Glomerular endothelial cell (primary cell): ENCODE results near the gene ZFAND4. TPM values are rescaled to one million over a fixed set of nuclear protein-coding genes. Genes with fewer than 3 reads are reported as not detected.
"Not testable (repeated sequence)": the region's sequence is repeated elsewhere in the genome, so short reads cannot be mapped to it uniquely, and the experiment has no call there.

ENCODE experiments used
- DNase-seq: peaks from one replicate; pipeline ENCODE4 v3.0.0-alpha.2; 2011; ENCODE audit warnings: low read depth, low spot score; ENCODE audit errors: extremely low read depth
- total RNA-seq: library from RNA; depleted of rRNA; stranded (reverse); fragments of >200 nt; gene quantifications from 2 replicates; pipeline ENCODE4 v1.2.3, GENCODE V29; 2015

ZFAND4 gene
- total RNA-seq: 5.6 and 9.2 TPM in 2 replicates

DNA sequence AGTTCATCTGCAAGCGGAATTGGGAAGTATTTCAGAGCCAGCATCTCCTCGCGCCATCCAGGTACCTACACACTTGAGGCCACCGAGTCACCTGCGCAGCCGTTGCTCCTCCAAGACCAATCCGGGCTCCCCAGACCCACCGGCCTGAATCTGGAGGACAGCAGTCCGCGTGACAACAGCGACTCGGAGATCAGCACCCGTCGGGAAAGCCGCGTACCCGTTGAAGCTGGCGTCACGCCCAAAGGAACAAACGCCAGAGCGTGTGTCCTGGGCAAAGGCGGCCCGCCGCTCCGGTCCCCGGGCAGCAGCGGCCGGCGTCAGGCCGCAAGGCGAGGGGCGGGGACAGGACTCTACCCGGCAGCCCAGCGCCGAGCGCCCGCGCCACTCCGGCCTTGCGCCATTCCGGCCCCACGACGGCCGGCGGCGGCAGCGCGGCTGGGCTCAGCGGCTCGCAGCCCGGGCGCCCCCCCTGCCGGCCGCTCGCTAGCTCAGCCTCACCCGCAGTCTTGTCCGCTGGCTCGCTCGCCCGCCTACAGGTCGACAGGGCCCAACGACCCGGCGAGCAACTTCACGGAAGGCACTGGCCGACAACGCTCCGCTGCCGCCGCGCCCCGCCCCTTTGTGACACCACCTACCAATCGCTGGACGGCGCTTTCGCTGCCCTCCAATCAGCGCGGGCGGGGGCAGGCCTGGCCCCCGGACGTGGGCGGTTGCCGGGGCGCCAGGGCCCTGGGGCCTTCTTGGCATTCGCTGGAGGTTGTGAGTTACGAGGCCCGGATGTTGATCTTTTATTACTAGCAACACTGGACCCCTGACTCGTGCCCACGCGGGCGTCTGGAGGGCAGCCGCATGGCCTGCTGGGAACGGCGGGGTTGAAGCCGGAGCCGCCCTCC lies at the start of gene ZFAND4:
Gene ZFAND4, minus strand, starts transcription at position 592 of the 893 bp plus-strand sequence. CDS start 9,047 bp downstream, outside the sequence.
- DNase-seq: peak; percentile 37

DNA sequence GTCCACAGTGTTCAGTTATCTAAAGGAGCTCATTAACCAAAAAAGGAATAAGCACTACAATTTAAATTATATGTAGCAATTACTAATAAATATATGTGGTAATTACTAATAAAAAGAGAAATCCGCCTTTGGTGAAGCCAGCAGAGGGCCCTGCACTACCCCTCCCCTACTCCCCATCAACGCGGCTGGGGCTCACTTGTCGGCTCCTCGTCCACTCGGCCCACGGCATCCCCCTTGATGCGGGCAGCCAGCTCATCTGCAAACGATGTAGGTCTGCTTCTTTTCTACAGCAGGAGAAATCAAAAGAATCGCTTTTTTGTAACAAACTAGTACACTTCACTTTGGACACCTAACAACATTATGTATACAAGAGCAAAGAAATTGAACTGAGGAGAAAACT lies 48.9 kb upstream of the ZFAND4 start:
- DNase-seq: not testable (repeated sequence)

DNA sequence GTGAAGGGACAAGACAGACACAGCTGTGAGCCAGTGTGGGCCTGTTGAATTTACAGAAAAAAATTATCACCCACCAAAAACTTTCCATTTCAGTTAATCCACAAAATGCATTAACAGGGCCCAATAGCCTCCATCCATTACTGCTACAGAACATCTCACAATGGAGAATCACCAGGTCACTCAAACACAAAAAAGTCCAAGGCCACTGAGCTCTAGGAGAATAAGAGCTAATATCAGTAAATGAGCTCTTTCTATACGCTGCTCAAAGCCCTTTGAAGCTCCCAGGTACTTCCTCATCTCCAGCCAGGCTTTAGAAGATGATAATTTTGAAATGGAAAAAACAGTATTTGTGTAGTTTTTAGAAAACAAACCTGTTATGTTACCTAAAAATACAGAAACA lies 45.1 kb upstream of the ZFAND4 start:
- not testable (repeated sequence) for DNase-seq

DNA sequence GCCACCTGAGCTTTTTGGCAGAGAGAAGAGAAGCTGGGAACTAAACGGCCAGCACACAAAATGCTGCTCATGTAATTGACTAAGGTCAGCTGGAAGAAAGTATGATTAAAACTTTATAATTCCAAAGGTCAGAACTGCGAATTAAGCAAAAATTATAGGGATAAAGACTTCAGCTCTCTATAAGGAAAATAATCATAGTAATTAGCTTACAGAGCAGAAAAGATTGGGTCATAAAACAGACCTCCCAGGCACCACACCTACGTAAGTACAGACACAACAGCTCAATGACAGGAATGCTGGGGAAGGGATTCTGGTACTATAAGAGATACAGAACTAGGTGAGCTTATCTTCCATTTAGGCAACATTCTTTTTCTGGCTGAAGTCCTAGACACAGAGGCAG lies 44.5 kb upstream of the ZFAND4 start:
- DNase-seq: not testable (repeated sequence)

DNA sequence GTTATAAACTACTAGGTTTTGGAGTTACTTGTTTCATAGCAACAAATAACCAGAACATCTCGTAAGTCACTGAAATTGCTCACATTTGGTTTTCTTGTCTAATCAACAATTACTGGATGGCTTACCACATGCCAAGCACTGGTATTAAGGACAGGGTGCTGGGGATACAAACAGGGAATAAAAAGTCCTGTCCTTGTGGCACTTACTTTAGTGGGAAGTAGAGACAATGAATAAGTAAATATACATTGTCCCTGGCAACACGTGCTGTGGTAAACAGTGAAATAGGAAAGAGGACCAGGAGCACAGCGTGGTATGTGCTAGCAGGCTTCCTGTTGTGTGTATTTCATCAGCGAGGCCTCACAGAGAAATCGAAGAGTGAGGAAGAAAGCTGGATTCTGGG lies 38.7 kb upstream of the ZFAND4 start:
- not testable (repeated sequence) for DNase-seq

DNA sequence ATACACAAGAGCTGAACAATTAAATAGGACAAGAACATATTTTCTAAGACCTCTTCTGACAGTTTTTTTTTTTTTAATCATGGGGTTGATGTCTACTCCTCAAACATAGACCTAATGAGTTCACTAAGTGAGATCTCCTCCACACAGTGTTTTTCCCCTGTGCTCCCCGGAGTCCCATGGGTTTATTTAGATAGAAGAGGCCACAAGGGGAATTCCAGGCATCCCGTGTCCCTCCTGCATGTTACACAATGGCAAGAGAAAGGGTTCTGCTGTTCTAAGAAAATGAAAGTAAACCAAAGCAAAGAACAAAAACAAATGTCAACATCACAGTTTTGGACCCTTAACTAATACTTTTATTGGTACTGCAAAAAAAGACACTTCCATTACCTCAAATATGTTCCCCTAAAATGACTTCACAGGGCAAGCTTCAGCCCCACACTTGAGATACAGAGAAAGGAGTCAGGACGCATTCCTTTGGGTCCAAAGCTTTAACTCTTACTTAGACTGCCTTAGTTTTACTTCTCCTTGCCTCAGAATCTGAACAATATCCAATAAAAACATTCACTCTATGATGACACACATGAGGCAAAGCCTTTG lies 37.7 kb upstream of the ZFAND4 start:
- DNase-seq: not testable (repeated sequence)

DNA sequence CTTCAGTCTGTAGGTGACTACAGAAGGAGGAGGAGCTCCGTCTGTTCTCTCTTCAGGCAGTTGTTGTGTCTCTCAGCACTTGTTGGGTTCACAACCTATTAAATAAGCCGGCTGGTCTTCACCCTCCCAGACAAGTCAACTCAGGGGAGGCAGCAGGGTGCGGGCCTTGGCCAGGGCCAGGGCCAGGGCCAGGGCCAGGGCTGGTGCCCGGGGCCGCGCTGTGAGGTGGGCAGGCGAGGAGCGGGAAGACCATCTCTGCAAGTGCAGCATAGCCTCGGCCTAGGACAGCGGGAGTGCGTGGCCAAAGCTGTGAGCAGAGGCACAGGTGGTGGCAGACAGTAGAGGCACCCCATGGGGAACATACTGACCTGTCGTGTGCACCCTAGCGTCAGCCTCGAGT lies 5.9 kb upstream of the ZFAND4 start:
- not testable (repeated sequence) for DNase-seq

DNA sequence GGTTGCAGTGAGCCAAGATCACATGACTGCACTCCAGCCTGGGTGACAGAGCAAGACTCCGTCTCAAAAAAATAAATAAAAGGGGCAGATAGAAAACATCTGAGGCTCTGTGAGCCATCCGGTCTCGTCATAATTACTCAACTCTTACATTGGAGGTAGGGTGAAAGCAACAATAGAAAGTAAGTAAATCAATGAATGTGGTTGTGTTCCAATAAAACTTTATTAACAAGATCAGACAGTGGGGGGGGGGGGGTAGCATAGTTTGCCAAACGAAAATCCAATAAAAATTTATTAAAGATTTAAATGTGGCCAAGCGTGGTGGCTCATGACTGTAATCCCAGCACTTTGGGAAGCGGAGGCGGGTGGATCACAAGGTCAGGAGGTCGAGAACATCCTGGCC lies 2.8 kb upstream of the ZFAND4 start:
- no peak for DNase-seq

DNA sequence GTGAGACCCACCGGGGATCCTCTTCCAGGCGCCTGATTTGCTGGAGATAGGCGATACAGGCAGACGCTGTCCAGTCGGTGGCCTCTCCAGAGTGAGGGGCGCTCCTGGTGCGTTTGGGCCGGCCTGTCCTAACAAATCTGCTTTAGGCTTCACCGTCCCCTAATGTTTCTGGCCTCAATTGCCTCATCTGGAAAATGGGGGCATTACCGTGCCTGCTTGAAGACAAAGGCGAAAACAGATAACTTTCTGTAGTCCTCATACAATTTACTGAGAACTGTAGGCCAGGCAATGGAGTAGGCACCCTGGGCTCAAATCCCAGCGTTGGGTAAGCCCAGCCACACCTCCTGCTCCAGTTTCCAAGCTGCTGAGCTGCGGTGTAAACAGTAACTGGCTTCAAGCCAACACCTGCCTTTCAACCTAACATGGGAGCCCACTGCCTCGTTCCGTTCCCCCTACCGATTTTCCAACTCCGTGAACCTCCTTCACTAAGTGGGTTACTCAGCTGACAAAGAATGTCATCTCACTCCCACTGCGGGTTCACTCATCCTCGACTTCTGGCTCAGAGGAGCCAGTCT lies 589 bp upstream of the ZFAND4 start:
- no peak for DNase-seq

DNA sequence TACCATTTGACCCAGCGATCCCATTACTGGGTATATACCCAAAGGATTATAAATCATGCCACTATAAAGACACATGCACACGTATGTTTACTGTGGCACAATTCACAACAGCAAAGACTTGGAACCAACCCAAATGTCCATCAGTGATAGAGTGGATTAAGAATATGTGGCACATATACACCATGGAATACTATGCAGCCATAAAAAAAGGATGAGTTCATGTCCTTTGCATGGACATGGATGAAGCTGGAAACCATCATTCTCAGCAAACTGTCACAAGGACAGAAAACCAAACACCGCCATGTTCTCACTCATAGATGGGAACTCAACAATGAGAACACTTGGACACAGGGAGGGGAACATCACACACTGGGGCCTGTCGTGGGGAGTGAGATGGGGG lies 1.3 kb downstream of the ZFAND4 start:
- DNase-seq: not testable (repeated sequence)

DNA sequence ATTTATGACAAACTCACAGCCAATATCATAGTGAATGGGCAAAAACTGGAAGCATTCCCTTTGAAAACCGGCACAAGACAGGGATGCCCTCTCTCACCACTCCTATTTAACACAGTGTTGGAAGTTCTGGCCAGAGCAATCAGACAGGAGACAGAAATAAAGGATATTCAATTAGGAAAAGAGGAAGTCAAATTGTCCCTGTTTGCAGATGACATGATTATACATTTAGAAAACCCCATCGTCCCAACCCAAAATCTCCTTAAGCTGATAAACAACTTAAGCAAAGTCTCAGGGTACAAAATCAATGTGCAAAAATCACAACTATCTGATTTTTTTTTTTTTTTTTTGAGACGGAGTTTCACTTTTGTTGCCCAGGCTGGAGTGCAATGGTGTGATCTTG lies 2.7 kb downstream of the ZFAND4 start:
- not testable (repeated sequence) for DNase-seq

DNA sequence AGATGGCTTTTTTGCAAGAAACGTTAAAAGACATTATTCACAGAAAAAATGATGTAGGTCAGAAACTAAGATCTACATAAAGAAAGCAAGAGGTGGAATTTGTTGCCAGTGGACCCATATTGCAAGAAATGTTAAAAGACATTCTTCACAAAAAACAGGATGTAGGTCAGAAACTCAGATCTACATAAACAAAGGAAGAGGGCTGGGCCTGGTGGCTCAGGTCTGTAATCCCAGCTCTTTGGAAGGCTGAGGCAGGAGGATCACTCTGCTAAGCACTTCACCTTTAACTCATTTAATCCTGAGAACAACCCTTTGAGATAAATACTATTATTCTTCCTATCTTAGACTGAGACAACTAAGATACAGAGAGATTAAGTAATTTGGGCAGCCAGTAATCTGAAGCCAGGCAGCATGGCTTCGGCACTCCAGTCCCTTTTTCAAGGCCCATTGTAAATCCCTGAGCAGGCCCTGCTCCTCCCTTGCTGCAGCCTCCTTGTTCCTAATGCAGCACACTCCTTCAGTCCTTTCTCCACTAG lies 11.6 kb downstream of the ZFAND4 start:
- DNase-seq: no peak

DNA sequence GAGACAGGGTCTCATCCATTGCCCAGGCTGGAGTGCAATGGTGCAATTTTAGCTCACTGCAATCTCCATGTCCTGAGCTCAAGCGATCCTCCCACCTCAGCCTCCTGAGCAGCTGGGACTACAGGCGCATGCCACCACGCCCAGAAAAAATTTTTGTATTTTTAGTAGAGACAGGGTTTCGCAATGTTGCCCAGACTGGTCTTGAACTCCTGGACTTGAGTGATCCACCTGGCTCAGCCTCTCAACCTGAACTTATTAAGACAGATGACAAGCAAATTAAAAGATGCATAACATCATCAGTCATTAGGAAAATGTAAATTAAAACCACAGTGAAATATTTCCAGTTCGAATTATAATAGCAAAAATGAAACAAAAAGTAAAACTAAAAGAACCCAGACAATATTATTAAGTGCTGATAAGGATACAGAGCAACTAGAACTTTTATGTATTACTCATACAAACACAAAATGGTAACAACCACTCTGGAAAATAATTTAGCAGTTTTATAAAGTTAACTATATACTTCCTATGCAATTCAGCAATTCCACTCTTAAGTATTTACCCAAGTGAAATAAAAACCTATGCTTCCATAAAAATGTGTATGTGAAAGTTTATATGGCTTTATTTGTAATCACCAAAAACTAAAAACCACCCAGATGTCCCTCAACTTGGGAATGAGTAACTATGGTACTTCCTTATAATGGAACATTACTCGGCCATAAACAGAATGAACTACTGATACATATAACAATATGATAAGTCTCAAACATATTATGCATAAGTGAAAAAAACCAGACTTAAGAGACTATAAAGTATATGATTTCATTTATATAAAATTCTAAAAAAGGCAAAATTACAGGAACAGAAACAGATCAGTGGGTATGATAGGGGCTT lies 15.3 kb downstream of the ZFAND4 start:
- DNase-seq: no peak

DNA sequence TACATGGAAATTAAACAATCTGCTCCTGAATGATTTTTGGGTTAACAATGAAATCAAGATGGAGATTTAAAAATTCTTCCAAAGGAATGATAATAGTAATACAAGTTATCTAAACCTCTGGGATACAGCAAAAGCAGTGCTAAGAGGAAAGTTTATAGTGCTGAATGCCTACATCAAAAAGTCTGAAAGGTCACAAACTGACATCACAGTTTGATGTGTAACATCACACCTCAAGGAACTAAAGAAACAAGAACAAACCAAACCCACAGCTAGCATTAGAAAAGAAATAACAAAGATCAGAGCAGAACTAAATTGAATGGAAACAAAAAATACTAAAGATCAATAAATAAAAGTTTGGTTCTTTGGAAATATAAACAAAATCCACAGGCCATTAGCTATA lies 17.4 kb downstream of the ZFAND4 start:
- DNase-seq: no peak

DNA sequence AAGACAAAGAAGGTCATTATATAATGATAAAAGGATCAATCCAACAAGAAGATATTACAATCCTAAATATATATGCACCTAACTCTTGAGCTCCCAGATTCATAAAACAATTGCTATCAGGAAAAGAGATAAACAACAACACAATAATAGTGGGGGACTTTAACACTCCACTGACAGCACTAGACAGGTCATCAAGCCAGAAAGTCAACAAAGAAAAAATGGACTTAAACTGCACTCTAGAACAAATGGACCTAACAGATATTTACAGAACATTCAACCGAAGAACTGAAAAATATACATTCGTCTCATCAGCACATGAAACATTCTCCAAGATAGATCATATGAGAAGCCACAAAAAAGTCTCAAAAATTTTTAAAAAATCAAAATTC lies 17.8 kb downstream of the ZFAND4 start:
- not testable (repeated sequence) for DNase-seq

DNA sequence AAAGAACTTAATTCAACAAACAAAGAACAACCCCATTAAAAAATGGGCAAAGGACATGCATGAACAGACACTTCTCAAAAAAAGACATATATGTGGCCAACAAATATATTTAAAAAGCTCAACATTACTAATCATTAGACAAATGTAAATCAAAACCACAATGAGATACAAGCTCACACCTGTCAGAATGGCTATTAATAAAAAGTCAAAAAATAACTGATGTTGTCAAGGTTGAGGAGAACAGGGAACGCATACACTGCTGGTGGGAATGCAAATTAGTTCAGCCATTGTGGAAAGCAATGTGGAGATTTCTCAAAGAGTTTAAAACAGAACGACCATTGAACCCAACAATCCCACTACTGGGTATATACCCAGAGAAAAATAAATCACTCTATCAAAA lies 19.1 kb downstream of the ZFAND4 start:
- DNase-seq: no peak

DNA sequence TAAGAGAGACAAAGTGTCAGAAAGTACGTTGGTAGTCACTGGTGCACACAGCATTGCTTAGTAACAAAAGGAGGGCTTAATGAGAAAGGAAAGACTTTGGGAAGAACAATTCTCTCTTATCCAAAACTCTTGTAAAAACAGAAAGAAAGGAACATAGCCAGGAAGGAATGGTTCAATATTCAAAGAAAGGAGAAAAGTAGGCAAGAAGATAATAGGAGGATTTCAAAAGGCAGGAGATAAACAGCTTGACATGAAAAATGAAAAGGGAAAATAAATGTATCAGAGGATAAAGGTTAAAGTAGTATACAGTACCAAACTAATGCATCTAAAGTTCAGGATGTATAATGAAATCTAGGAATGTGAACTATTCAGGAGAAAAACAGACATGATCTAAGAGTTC lies 20.1 kb downstream of the ZFAND4 start:
- no peak for DNase-seq

DNA sequence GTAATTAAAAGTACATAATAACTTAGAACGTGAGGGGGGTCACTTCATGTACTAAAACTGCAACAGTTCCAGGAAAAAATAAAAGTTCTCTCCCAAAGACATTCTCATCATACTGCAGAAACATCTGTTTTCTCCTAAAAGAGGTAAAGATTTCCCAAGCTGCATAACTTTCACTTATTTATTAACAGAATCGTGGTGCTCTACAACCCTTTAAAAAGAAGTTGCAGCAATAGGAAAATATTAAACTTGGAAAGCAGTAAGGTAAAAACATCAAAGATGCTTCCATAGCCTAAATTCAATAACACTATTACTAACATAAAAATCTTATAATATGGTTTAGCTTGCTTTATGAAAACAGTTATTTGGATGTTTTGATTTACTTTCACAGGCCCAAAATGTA lies 23.3 kb downstream of the ZFAND4 start:
- DNase-seq: no peak

DNA sequence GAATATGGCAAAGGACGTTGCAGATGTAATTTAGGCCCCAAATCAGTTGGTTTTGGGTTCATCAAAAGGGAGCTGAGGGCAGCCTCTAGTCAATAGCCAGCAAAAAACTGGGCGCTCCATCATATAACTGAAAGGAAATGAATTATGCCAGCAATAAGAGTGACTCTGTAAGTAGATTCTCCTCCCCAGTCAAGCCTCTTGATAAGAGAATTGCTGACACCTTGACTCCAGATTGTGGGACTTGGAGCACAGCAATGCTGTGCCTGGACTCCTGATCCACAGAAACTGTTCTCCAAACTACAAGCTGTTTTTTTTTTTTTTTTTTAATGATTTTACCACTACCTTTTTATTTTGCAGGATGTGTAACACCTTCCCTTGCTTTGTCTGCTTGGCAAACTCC lies 25.5 kb downstream of the ZFAND4 start:
- no peak for DNase-seq

DNA sequence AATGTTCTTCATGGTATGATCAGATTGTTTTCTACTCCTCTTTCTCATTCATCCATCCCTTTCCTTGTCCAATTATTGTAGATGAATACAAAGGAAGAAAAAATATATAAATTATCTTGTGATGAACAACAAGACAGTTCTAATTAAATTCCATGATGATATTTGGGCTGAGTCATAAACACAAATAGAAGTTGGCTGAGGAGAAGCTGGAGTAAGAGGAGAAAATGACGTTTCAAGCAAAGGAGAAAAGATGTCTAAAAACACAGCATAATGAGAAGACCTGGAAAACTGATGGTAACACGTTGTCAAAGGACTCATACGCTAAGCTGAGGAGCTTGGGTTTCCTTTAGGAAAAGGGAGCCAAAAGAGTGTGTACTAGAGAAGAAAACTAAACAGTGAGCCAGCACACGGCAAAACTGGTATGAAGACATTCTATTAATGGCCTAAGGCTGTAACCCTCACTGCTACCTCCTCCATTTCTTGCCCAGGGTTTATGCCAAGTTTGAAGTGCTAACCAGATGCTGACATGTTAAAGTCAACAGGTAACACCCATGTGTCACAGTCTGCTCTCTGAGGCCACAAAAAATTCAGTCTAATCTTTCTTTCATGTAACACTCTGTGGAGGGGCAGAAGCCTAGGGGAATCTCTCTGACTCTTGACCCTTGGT lies 26.1 kb downstream of the ZFAND4 start:
- no peak for DNase-seq
